SK-N-SH treated with all-trans-retinoic acid at 6 μM for 48 hours (cell line): Measurements from ENCODE around the gene RWDD1.

Experiments used
- ATAC-seq: fragments of 200-7000 bp; cut with Tn5 transposase; 3 replicates; pipeline ENCODE4 v1.9.1; 2020; ENCODE audit warnings: mild to moderate bottlenecking, moderate library complexity
- ARNTL ChIP-seq: fragments of 450-650 bp; formaldehyde crosslinking; IDR thresholded peaks from 2 replicates; pipeline ENCODE4 v1.5.0; 2020; ENCODE audit warnings: low read depth, mild to moderate bottlenecking, moderate library complexity, borderline replicate concordance
- BACH2 ChIP-seq: fragments of 250-450 bp; sonication (Bioruptor Pico); IDR thresholded peaks from 2 replicates; pipeline ENCODE4 v1.9.0; 2021; ENCODE audit warnings: mild to moderate bottlenecking, borderline replicate concordance
- CSDC2 ChIP-seq: fragments of 250-450 bp; sonication (Bioruptor Pico); IDR thresholded peaks from 2 replicates; pipeline ENCODE4 v1.5.0; 2020; ENCODE audit warnings: mild to moderate bottlenecking, moderate library complexity
- ESRRG ChIP-seq: fragments of 250-450 bp; sonication (Bioruptor Pico); IDR thresholded peaks from 2 replicates; pipeline ENCODE4 v1.6.1; 2021; ENCODE audit warnings: mild to moderate bottlenecking
- GLIS3 ChIP-seq: fragments of 250-450 bp; sonication (Bioruptor Pico); IDR thresholded peaks from 2 replicates; pipeline ENCODE4 v1.5.0; 2020; ENCODE audit warnings: mild to moderate bottlenecking, moderate library complexity
- PATZ1 ChIP-seq: fragments of 250-450 bp; sonication (Bioruptor Pico); IDR thresholded peaks from 2 replicates; pipeline ENCODE4 v1.8.0; 2020; ENCODE audit warnings: mild to moderate bottlenecking, moderate library complexity, borderline replicate concordance
- PPARA ChIP-seq: fragments of 250-450 bp; sonication (Bioruptor Pico); IDR thresholded peaks from 2 replicates; pipeline ENCODE4 v1.5.0; 2020; ENCODE audit warnings: mild to moderate bottlenecking, borderline replicate concordance
- RARB ChIP-seq: fragments of 250-450 bp; sonication (Bioruptor Pico); IDR thresholded peaks from 2 replicates; pipeline ENCODE4 v1.8.0; 2021; ENCODE audit warnings: mild to moderate bottlenecking, moderate library complexity
- SNAI2 ChIP-seq: fragments of 250-450 bp; sonication (Bioruptor Pico); IDR thresholded peaks from 2 replicates; pipeline ENCODE4 v1.5.0; 2020; ENCODE audit warnings: mild to moderate bottlenecking, moderate library complexity
- TCF4 ChIP-seq: fragments of 250-450 bp; sonication (Bioruptor Pico); IDR thresholded peaks from 2 replicates; pipeline ENCODE4 v1.8.0; 2021; ENCODE audit warnings: mild to moderate bottlenecking, moderate library complexity, borderline replicate concordance
- TOX ChIP-seq: fragments of 250-450 bp; sonication (Bioruptor Pico); IDR thresholded peaks from 2 replicates; pipeline ENCODE4 v1.8.0; 2021; ENCODE audit warnings: mild to moderate bottlenecking, moderate library complexity, borderline replicate concordance
- ZC3H10 ChIP-seq: fragments of 250-450 bp; sonication (Bioruptor Pico); IDR thresholded peaks from 2 replicates; pipeline ENCODE4 v1.5.1; 2021; ENCODE audit warnings: mild to moderate bottlenecking, moderate library complexity
- ZFP3 ChIP-seq: fragments of 250-450 bp; sonication (Bioruptor Pico); IDR thresholded peaks from 2 replicates; pipeline ENCODE4 v1.5.0; 2020; ENCODE audit warnings: mild to moderate bottlenecking, moderate library complexity
- ZNF565 ChIP-seq: fragments of 450-650 bp; formaldehyde crosslinking; conservative IDR thresholded peaks from 2 replicates; pipeline ENCODE4 v1.5.0; 2020; ENCODE audit warnings: low read depth, mild to moderate bottlenecking, moderate library complexity
- ZNF70 ChIP-seq: fragments of 450-650 bp; formaldehyde crosslinking; IDR thresholded peaks from 2 replicates; pipeline ENCODE4 v1.5.0; 2020; ENCODE audit warnings: mild to moderate bottlenecking, moderate library complexity
- ZNF8 ChIP-seq: fragments of 450-650 bp; formaldehyde crosslinking; IDR thresholded peaks from 2 replicates; pipeline ENCODE4 v1.5.0; 2020; ENCODE audit warnings: mild to moderate bottlenecking, moderate library complexity
- TF ChIP-seq, protein P1 (sequence below): fragments of 250-450 bp; sonication (Bioruptor Pico); IDR thresholded peaks from 2 replicates; pipeline ENCODE4 v1.5.0; 2020; ENCODE audit warnings: mild to moderate bottlenecking, moderate library complexity
- TF ChIP-seq, protein P2 (sequence below): fragments of 250-450 bp; sonication (Bioruptor Pico); IDR thresholded peaks from 2 replicates; pipeline ENCODE4 v1.8.0; 2021; ENCODE audit warnings: low read depth, mild to moderate bottlenecking, moderate library complexity, borderline replicate concordance
- TF ChIP-seq, protein P3 (sequence below): fragments of 250-450 bp; sonication (Bioruptor Pico); IDR thresholded peaks from 2 replicates; pipeline ENCODE4 v1.5.1; 2020; ENCODE audit warnings: low read depth, mild to moderate bottlenecking, moderate library complexity
- TF ChIP-seq, protein P4 (sequence below): fragments of 250-450 bp; sonication (Bioruptor Pico); IDR thresholded peaks from 2 replicates; pipeline ENCODE4 v1.5.1; 2021; ENCODE audit warnings: mild to moderate bottlenecking, moderate library complexity

RWDD1 gene

DNA sequence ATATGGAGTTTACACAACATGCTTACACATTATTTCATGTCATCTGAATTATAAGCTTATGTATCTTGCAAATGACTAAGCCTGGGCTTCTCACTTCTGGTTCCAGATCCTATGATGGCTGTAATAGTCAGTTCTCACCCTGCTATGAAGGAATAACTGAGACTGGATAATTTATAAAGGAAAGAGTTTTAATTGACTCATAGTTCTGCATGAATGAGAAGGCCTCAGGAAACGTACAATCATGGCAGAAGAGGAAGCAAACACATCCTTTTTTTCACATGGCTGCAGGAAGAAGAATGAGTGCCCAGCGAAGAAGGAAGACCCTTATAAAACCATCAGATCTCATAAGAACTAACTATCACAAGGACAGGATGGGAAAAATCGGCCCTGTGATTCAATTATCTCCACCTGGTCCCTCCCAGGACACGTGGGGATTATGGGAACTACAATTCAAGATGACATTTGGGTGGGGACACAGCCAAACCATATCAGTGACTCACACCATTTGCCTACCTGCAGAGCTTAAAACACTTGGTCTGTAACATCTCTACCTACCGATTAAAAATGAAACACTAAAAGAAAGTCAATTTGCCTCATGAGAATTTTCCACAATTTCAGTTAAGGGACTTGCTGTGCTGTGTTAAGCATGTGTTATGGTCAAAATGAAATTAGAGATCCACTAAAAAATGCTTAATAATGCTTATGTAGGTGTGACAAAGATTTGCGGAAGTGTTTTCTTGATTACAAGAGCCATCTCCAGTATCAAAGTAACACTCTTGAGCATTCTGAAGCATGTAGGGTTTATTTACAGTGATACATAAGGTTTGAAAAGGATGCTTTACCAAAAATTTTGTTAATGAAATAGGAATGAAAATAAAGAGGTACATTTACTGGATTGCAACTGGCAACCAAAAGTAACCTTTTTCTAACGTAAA, 2.2 kb upstream of the RWDD1 start:
- TF ChIP-seq, protein P1, sequence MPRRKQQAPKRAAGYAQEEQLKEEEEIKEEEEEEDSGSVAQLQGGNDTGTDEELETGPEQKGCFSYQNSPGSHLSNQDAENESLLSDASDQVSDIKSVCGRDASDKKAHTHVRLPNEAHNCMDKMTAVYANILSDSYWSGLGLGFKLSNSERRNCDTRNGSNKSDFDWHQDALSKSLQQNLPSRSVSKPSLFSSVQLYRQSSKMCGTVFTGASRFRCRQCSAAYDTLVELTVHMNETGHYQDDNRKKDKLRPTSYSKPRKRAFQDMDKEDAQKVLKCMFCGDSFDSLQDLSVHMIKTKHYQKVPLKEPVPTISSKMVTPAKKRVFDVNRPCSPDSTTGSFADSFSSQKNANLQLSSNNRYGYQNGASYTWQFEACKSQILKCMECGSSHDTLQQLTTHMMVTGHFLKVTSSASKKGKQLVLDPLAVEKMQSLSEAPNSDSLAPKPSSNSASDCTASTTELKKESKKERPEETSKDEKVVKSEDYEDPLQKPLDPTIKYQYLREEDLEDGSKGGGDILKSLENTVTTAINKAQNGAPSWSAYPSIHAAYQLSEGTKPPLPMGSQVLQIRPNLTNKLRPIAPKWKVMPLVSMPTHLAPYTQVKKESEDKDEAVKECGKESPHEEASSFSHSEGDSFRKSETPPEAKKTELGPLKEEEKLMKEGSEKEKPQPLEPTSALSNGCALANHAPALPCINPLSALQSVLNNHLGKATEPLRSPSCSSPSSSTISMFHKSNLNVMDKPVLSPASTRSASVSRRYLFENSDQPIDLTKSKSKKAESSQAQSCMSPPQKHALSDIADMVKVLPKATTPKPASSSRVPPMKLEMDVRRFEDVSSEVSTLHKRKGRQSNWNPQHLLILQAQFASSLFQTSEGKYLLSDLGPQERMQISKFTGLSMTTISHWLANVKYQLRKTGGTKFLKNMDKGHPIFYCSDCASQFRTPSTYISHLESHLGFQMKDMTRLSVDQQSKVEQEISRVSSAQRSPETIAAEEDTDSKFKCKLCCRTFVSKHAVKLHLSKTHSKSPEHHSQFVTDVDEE (CRISPR knock-in tag), result no peak
- TF ChIP-seq CSDC2 (CRISPR knock-in tag) (no peak), ZNF565 (CRISPR knock-in tag) (no peak), BACH2 (CRISPR knock-in tag) (no peak), ARNTL (no peak), ZNF8 (CRISPR knock-in tag) (no peak), ESRRG (CRISPR knock-in tag) (no peak), PATZ1 (CRISPR knock-in tag) (no peak), TCF4 (no peak), PPARA (CRISPR knock-in tag) (no peak), ZC3H10 (CRISPR knock-in tag) (no peak), ZFP3 (CRISPR knock-in tag) (no peak), RARB (no peak), GLIS3 (CRISPR knock-in tag) (no peak), ZNF70 (CRISPR knock-in tag) (no peak), TOX (no peak), SNAI2 (CRISPR knock-in tag) (no peak)
- TF ChIP-seq, protein P2, sequence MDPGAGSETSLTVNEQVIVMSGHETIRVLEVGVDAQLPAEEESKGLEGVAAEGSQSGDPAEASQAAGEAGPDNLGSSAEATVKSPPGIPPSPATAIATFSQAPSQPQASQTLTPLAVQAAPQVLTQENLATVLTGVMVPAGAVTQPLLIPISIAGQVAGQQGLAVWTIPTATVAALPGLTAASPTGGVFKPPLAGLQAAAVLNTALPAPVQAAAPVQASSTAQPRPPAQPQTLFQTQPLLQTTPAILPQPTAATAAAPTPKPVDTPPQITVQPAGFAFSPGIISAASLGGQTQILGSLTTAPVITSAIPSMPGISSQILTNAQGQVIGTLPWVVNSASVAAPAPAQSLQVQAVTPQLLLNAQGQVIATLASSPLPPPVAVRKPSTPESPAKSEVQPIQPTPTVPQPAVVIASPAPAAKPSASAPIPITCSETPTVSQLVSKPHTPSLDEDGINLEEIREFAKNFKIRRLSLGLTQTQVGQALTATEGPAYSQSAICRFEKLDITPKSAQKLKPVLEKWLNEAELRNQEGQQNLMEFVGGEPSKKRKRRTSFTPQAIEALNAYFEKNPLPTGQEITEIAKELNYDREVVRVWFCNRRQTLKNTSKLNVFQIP (CRISPR knock-in tag), result no peak
- TF ChIP-seq, protein P3, sequence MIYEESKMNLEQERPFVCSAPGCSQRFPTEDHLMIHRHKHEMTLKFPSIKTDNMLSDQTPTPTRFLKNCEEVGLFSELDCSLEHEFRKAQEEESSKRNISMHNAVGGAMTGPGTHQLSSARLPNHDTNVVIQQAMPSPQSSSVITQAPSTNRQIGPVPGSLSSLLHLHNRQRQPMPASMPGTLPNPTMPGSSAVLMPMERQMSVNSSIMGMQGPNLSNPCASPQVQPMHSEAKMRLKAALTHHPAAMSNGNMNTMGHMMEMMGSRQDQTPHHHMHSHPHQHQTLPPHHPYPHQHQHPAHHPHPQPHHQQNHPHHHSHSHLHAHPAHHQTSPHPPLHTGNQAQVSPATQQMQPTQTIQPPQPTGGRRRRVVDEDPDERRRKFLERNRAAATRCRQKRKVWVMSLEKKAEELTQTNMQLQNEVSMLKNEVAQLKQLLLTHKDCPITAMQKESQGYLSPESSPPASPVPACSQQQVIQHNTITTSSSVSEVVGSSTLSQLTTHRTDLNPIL (CRISPR knock-in tag), result no peak
- TF ChIP-seq, protein P4, sequence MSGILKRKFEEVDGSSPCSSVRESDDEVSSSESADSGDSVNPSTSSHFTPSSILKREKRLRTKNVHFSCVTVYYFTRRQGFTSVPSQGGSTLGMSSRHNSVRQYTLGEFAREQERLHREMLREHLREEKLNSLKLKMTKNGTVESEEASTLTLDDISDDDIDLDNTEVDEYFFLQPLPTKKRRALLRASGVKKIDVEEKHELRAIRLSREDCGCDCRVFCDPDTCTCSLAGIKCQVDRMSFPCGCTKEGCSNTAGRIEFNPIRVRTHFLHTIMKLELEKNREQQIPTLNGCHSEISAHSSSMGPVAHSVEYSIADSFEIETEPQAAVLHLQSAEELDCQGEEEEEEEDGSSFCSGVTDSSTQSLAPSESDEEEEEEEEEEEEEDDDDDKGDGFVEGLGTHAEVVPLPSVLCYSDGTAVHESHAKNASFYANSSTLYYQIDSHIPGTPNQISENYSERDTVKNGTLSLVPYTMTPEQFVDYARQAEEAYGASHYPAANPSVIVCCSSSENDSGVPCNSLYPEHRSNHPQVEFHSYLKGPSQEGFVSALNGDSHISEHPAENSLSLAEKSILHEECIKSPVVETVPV (CRISPR knock-in tag), result no peak
- TF ChIP-seq, all 23 proteins: peak for 0
- no peak for ATAC-seq

GRCh38 chr6:116571683-116572000, 338 bp downstream of the RWDD1 start:
- ATAC-seq, result no peak
- TF ChIP-seq TOX (no peak), ZNF565 (CRISPR knock-in tag) (no peak), GLIS3 (CRISPR knock-in tag) (no peak), TCF4 (no peak)
- TF ChIP-seq, protein P3 (CRISPR knock-in tag), result no peak
- TF ChIP-seq, protein P1 (CRISPR knock-in tag), result no peak
- TF ChIP-seq, all 23 proteins: peak for 0
